Osteocyte (in vitro differentiated cells): Measurements from ENCODE around the gene KITLG. TPM values are rescaled to one million over a fixed set of nuclear protein-coding genes. Genes with fewer than 3 reads are reported as not detected.

Source experiments
- DNase-seq: peaks from one replicate; pipeline ENCODE4 v3.0.0; 2021; ENCODE audit warnings: mixed read lengths; ENCODE audit not compliant: unreplicated experiment; ENCODE audit errors: extremely low spot score
- H3K27ac Mint-ChIP-seq: one replicate; pipeline ENCODE4 v1.8.0; 2021; ENCODE audit warnings: mild to moderate bottlenecking, mixed read lengths; ENCODE audit not compliant: unreplicated experiment
- H3K27me3 Mint-ChIP-seq: one replicate; pipeline ENCODE4 v1.8.0; 2021; ENCODE audit warnings: mixed read lengths; ENCODE audit not compliant: unreplicated experiment
- H3K36me3 Mint-ChIP-seq: one replicate; pipeline ENCODE4 v1.8.0; 2021; ENCODE audit warnings: mixed read lengths; ENCODE audit not compliant: unreplicated experiment
- H3K4me1 Mint-ChIP-seq: one replicate; pipeline ENCODE4 v1.8.0; 2021; ENCODE audit warnings: mixed read lengths; ENCODE audit not compliant: unreplicated experiment
- H3K4me3 Mint-ChIP-seq: one replicate; pipeline ENCODE4 v1.8.0; 2021; ENCODE audit warnings: mild to moderate bottlenecking, moderate library complexity, mixed read lengths; ENCODE audit not compliant: unreplicated experiment
- H3K9me3 Mint-ChIP-seq: one replicate; pipeline ENCODE4 v1.8.0; 2021; ENCODE audit warnings: mixed read lengths; ENCODE audit not compliant: unreplicated experiment
- CTCF ChIP-seq: fragments of 200-600 bp; sonication (generic); IDR thresholded peaks from 2 replicates; pipeline ENCODE4 v1.5.0; 2021; ENCODE audit warnings: antibody characterized with exemption, mild to moderate bottlenecking, moderate library complexity
- total RNA-seq: library from RNA; stranded (reverse); gene quantifications from 2 replicates; pipeline ENCODE4 v1.2.1, GENCODE V29; 2021

Gene KITLG
- total RNA-seq, 1 donor from 2014 or later: 1.9 TPM

GRCh38 chr12:88530868-88531267 is 49.4 kb downstream of the KITLG start:
- no peak for TF ChIP-seq CTCF
- DNase-seq: no peak
- no peaks in the 10 kb centered on the region for H3K27me3 Mint-ChIP-seq
- peaks cover 3% of the 10 kb centered on the region for H3K36me3 Mint-ChIP-seq
- H3K4me1 Mint-ChIP-seq: peaks cover 13% of the 10 kb centered on the region
- H3K27ac Mint-ChIP-seq: no peak overlapping the region
- peaks cover 9% of the 10 kb centered on the region for H3K9me3 Mint-ChIP-seq
- H3K4me3 Mint-ChIP-seq: no peak overlapping the region

- no peaks in the 10 kb centered on the region for H3K27me3 Mint-ChIP-seq
- H3K4me3 Mint-ChIP-seq: no peak overlapping the region
- no peak for DNase-seq
- TF ChIP-seq CTCF: no peak
- peaks cover 13% of the 10 kb centered on the region for H3K4me1 Mint-ChIP-seq
- peaks cover 9% of the 10 kb centered on the region for H3K9me3 Mint-ChIP-seq
- H3K36me3 Mint-ChIP-seq: peaks cover 6% of the 10 kb centered on the region
- H3K27ac Mint-ChIP-seq: no peak overlapping the region
Measured at GRCh38 chr12:88529531-88530488, 50.5 kb downstream of the KITLG start.

- peaks cover 9% of the 10 kb centered on the region for H3K9me3 Mint-ChIP-seq
- no peak for TF ChIP-seq CTCF
Measured at GRCh38 chr12:88522961-88523360, 57.3 kb downstream of the KITLG start.

GRCh38 chr12:88520436-88520820 is 59.8 kb downstream of the KITLG start:
- Mint-ChIP-seq H3K27me3 (no peaks in the 10 kb centered on the region), H3K27ac (no peak overlapping the region), H3K36me3 (no peaks in the 10 kb centered on the region), H3K4me1 (peaks cover 3% of the 10 kb centered on the region), H3K9me3 (no peaks in the 10 kb centered on the region), H3K4me3 (no peak overlapping the region)
- no peak for DNase-seq
- no peak for TF ChIP-seq CTCF

More at GRCh38 chr12:88522961-88523360, 57.3 kb downstream of the KITLG start:
- Mint-ChIP-seq H3K27me3 (no peaks in the 10 kb centered on the region), H3K27ac (no peak overlapping the region), H3K4me3 (no peak overlapping the region), H3K4me1 (peaks cover 3% of the 10 kb centered on the region), H3K36me3 (peaks cover 4% of the 10 kb centered on the region)
- DNase-seq: no peak

GRCh38 chr12:88519802-88520435 is 60.4 kb downstream of the KITLG start:
- no peak for DNase-seq
- no peak for TF ChIP-seq CTCF
- Mint-ChIP-seq H3K4me3 (no peak overlapping the region), H3K9me3 (no peaks in the 10 kb centered on the region), H3K27me3 (no peaks in the 10 kb centered on the region), H3K36me3 (no peaks in the 10 kb centered on the region), H3K4me1 (peaks cover 3% of the 10 kb centered on the region), H3K27ac (no peak overlapping the region)
